ENCODE measurements around the gene KLB. TPM values are rescaled to one million over a fixed set of nuclear protein-coding genes. Genes with fewer than 3 reads are reported as not detected.

KLB gene
- total RNA-seq, 1 experiment from 2014 or later = not detected

- Histone ChIP-seq H3K4me1 (ENCODE audit: control insufficient read depth in 1 of 2, insufficient read depth in 2 of 2, low read length in 2 of 2) (no peaks in the 10 kb centered on the region), H3K9me3 (ENCODE audit: control insufficient read depth in 1 of 2, insufficient read depth in 1 of 2, low read depth in 1 of 2, low read length in 2 of 2) (no peaks in the 10 kb centered on the region), H2AFZ (ENCODE audit: low read depth, low read length, poor library complexity, severe bottlenecking) (no peak overlapping the region), H3K9me2 (ENCODE audit: insufficient read depth) (no peaks in the 10 kb centered on the region), H3K4me3 (replicated peaks in 1 of 2; ENCODE audit: low read depth in 1 of 2, low read length in 2 of 2) (no peak overlapping the region), H3K27me3 (ENCODE audit: insufficient read depth, low read length) (no peaks in the 10 kb centered on the region), H3K27ac (ENCODE audit: low read depth, low read length) (no peak overlapping the region), H4K20me1 (ENCODE audit: insufficient read depth) (no peaks in the 10 kb centered on the region), H3K4me2 (ENCODE audit: low read length) (no peak overlapping the region), H3K79me2 (ENCODE audit: insufficient read depth, low read length) (no peaks in the 10 kb centered on the region), H3K9ac (ENCODE audit: low read length) (no peak overlapping the region), H3K36me3 (ENCODE audit: control insufficient read depth in 1 of 2, insufficient read depth in 2 of 2, low read length in 2 of 2) (no peaks in the 10 kb centered on the region)
- DNase-seq (ENCODE audit: low read depth, low spot score) = no peak
- intact Hi-C loops (cut with micrococcal nuclease) = no loop called here
- no peak for TF ChIP-seq CBX3 (IDR thresholded peaks at IDR 0.05; ENCODE audit: low read depth)
- TF ChIP-seq RAD21 (IDR thresholded peaks at IDR 0.05; ENCODE audit: low read depth) = no peak
- no peak for TF ChIP-seq JUND (IDR thresholded peaks at IDR 0.05)
- no peak for TF ChIP-seq CTCF (IDR thresholded peaks at IDR 0.05 in 2 of 3, conservative IDR thresholded peaks at IDR 0.05 in 1 of 3; ENCODE audit: borderline replicate concordance in 1 of 3, insufficient read depth in 1 of 3, low read depth in 2 of 3, low read length in 2 of 3)
- TF ChIP-seq EGR1 (IDR thresholded peaks at IDR 0.05; ENCODE audit: low read depth) = no peak
- TF ChIP-seq POLR2A (IDR thresholded peaks at IDR 0.05; ENCODE audit: borderline replicate concordance, extremely low read depth, insufficient read depth, insufficient read length) = no peak
- TF ChIP-seq, protein P1, sequence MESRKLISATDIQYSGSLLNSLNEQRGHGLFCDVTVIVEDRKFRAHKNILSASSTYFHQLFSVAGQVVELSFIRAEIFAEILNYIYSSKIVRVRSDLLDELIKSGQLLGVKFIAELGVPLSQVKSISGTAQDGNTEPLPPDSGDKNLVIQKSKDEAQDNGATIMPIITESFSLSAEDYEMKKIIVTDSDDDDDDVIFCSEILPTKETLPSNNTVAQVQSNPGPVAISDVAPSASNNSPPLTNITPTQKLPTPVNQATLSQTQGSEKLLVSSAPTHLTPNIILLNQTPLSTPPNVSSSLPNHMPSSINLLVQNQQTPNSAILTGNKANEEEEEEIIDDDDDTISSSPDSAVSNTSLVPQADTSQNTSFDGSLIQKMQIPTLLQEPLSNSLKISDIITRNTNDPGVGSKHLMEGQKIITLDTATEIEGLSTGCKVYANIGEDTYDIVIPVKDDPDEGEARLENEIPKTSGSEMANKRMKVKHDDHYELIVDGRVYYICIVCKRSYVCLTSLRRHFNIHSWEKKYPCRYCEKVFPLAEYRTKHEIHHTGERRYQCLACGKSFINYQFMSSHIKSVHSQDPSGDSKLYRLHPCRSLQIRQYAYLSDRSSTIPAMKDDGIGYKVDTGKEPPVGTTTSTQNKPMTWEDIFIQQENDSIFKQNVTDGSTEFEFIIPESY (IDR thresholded peaks at IDR 0.05; ENCODE audit: extremely low read depth, insufficient replicate concordance, low read length) = no peak
- TF ChIP-seq FOSL1 (IDR thresholded peaks at IDR 0.05; ENCODE audit: low read depth) = no peak
- TF ChIP-seq EZH2phosphoT487 (IDR thresholded peaks at IDR 0.05; ENCODE audit: borderline replicate concordance) = no peak
- TF ChIP-seq ELF1 (IDR thresholded peaks at IDR 0.05; ENCODE audit: borderline replicate concordance, low read depth) = no peak
- TF ChIP-seq, protein P2, sequence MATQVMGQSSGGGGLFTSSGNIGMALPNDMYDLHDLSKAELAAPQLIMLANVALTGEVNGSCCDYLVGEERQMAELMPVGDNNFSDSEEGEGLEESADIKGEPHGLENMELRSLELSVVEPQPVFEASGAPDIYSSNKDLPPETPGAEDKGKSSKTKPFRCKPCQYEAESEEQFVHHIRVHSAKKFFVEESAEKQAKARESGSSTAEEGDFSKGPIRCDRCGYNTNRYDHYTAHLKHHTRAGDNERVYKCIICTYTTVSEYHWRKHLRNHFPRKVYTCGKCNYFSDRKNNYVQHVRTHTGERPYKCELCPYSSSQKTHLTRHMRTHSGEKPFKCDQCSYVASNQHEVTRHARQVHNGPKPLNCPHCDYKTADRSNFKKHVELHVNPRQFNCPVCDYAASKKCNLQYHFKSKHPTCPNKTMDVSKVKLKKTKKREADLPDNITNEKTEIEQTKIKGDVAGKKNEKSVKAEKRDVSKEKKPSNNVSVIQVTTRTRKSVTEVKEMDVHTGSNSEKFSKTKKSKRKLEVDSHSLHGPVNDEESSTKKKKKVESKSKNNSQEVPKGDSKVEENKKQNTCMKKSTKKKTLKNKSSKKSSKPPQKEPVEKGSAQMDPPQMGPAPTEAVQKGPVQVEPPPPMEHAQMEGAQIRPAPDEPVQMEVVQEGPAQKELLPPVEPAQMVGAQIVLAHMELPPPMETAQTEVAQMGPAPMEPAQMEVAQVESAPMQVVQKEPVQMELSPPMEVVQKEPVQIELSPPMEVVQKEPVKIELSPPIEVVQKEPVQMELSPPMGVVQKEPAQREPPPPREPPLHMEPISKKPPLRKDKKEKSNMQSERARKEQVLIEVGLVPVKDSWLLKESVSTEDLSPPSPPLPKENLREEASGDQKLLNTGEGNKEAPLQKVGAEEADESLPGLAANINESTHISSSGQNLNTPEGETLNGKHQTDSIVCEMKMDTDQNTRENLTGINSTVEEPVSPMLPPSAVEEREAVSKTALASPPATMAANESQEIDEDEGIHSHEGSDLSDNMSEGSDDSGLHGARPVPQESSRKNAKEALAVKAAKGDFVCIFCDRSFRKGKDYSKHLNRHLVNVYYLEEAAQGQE (IDR thresholded peaks at IDR 0.05; ENCODE audit: low read depth) = no peak
- TF ChIP-seq SRF (IDR thresholded peaks at IDR 0.05; ENCODE audit: low read depth) = no peak
- no peak for TF ChIP-seq YY1 (IDR thresholded peaks at IDR 0.05; ENCODE audit: extremely low read depth, insufficient replicate concordance, low read depth, low read length)
- RAD21 ChIA-PET (ENCODE audit: low non-redundant PET in 1 of 2, low total read pairs in 2 of 2, uncharacterized antibody in 2 of 2, unreplicated experiment in 2 of 2) = no interaction called here
- ATAC-seq = no peak
- no TSS peak for BruUV-seq (replicated peaks)
- CTCF ChIA-PET = no interaction called here
- POLR2A ChIA-PET = no interaction called here
Observed at GRCh38 chr4:39384563-39384962, 22.2 kb upstream of the KLB start.

Measured in HCT116 (cell line).